ENCODE results near the gene MAZ.
"Not testable (repeated sequence)": the region's sequence is repeated elsewhere in the genome, so short reads cannot be mapped to it uniquely, and the experiment has no call there.

MAZ gene

DNA sequence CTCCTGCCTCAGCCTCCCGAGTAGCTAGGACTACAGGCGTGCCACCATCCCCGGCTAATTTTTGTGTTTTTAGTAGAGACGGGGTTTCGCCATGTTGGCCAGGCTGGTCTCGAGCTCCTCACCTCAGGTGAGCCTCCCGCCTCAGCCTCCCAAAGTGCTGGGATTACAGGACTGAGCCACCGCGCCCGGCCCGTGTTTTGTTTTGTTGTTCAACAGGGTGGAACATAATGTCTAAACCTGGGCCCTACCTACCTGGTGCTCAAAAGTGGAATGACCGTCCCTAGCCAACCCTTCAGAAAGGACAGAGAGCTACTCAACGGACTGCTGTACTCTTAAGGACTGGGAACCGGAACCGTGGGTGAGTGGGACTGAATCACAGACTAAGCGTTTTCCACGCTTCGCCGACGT is 16.6 kb upstream of the MAZ start:
- peak overlapping the region; percentile 97 for H3K4me3 ChIP-seq (ENCODE audit: low read depth, low read length)
- TF ChIP-seq, protein P1, sequence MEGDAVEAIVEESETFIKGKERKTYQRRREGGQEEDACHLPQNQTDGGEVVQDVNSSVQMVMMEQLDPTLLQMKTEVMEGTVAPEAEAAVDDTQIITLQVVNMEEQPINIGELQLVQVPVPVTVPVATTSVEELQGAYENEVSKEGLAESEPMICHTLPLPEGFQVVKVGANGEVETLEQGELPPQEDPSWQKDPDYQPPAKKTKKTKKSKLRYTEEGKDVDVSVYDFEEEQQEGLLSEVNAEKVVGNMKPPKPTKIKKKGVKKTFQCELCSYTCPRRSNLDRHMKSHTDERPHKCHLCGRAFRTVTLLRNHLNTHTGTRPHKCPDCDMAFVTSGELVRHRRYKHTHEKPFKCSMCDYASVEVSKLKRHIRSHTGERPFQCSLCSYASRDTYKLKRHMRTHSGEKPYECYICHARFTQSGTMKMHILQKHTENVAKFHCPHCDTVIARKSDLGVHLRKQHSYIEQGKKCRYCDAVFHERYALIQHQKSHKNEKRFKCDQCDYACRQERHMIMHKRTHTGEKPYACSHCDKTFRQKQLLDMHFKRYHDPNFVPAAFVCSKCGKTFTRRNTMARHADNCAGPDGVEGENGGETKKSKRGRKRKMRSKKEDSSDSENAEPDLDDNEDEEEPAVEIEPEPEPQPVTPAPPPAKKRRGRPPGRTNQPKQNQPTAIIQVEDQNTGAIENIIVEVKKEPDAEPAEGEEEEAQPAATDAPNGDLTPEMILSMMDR (conservative IDR thresholded peaks at IDR 0.05; ENCODE audit: low read depth, low read length) = no peak
- no peak for DNase-seq (ENCODE audit: low read depth)

DNA sequence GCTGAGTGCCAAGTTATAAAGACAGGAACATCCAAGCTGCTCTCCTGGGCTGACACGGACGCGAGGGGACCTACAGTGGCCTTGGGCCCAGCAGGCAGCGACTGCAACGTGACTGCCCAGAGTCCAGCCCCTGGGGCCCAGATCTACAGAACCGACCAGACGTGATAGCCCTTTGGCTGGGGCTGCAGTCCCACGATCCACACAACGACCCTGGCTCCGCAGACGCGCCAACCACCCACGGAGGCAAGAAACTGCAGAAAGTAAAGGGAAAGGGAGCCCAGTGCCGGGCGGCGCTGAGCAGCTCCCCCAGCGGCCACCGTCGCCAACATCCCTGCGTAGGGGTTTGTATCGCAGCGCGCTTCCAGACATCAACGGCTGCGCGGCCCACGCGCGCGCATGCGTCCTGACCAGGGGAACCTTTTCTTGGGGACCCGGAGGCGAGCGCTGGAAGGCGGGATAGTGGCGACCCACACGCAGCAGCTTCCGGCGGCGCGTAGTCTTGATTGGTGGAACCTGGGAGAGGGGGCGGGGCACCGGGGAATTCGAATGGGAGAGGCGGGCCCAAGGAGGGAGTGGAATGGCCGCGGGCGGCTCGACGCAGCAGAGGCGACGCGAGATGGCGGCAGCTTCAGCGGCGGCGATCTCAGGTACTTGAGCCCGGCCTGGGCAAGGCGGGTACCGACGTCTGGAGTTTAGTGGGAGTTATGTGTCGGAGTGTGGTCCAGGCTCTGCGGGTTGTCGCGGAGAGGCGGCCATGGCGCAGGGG is 16.0 kb upstream of the MAZ start, which contains the start of gene KIF22:
TSS of gene KIF22 (plus strand) at position 569 of the 766 bp plus-strand sequence. CDS start at position 578, 9 bp downstream.
- TF ChIP-seq, protein P1 (conservative IDR thresholded peaks at IDR 0.05; ENCODE audit: low read depth, low read length) = peak; percentile 75
- DNase-seq (ENCODE audit: low read depth) = peak; percentile 99
- H3K4me3 ChIP-seq (ENCODE audit: low read depth, low read length) = peak within 1 kb of the TSS; percentile 97

DNA sequence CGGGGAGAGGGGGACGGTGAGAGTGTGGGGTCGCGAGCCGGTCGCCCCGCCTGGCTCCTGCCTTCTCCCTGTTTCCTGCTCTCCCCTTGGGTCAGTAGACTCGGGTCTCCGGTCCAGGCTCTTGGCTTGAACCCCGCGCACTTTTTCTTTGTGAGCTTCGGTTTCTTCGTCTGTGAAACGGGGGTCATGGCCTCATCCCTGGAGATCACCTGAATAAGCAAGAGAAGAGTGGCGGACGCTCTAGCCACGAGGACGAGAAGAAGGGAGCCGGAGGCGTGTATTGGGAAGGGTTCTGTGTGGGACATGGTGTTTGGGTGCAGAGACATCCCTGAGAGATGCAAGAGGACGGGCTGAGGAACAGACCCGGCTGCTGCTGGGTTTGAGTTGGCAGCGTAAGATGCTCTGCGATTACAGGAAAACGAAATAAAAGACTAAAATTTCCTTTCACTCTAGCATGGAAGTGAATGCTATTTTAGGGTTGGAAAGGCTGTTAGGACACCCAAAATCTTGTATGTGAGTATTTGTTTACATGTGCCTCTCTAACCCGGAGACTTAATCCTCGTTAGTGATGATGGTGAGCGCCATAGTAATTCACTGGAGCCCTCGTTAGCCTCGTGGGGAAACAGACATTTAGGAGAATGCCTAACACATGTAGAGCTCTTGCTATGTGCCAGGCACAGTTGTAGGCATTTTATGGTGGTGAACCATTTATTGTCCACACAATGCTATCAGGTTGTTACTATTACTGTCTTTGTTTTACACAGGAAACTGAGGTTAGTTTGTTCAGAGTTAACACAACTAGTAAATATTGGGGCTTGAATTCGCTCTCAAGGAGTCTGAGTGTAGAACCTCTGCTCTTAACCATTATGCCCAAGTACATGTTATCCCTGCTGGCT is 15.1 kb upstream of the MAZ start:
- peak overlapping the region; percentile 97 for H3K4me3 ChIP-seq (ENCODE audit: low read depth, low read length)
- TF ChIP-seq, protein P1 (conservative IDR thresholded peaks at IDR 0.05; ENCODE audit: low read depth, low read length) = no peak
- peak; percentile 24 for DNase-seq (ENCODE audit: low read depth)

DNA sequence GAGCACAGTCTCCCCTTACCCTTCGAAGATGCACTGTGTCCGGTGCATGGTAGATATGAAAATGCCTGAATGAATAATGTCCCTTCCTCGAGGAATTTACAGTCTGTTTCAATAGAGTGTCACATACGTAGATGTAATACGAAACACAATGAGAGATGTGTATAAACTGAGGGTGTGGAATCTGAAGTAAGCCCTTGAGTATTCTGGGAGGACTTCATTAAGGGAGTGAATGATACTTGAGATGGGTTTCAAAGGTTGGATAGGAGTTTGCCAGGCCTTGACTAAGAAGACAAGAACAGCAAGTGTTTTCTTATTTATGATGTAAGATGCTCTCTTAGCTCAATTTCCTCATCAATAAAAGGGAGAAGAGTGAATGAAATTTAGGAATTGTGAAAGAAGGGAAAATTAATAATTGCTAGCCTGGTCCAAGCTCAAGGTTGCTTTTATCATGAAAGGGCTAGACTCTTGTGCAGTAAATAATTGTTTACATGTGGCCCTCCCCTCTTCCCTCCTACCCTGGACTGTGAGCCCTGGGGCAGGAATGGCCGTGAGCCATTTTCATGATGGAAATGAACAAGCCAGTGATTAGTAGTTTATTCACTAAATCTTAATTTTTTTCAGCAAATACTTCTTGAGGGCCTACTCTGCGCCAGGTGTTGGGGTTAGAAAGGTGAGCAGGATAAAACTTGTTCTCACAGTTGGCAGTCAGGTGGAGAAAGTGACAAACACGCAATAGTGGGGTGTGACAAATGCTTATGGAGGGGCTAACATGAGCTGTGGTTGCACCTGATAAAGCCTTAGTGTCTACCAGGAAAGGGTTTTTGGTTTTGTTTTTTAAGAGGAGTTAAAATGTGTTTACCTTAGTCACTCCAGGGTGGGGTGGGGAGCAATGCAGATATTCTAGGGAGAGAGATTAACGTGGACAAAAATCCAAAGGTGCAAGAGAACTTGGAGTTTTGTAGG is 14.2 kb upstream of the MAZ start:
- no peak for DNase-seq (ENCODE audit: low read depth)
- H3K4me3 ChIP-seq (ENCODE audit: low read depth, low read length) = no peak overlapping the region
- TF ChIP-seq, protein P1 (conservative IDR thresholded peaks at IDR 0.05; ENCODE audit: low read depth, low read length) = no peak

DNA sequence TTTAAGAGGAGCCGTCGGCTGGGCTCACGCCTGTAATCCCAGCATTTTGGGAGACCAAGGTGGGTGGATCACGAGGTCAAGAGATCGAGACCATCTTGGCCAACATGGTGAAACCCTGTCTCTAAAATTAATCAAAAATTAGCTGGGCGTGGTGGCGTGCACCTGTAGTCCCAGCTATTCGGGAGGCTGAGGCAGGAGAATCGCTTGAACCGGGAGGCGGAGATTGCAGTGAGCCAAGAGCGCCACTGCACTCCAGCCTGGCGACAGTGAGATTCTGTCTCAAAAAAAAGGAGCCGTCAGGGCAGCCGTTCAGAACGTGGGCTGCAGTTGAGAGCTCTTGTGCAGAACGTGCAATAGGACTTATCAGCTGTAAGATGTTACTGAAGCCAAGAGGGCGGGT is 13.2 kb upstream of the MAZ start:
- not testable (repeated sequence) for DNase-seq (ENCODE audit: low read depth)

DNA sequence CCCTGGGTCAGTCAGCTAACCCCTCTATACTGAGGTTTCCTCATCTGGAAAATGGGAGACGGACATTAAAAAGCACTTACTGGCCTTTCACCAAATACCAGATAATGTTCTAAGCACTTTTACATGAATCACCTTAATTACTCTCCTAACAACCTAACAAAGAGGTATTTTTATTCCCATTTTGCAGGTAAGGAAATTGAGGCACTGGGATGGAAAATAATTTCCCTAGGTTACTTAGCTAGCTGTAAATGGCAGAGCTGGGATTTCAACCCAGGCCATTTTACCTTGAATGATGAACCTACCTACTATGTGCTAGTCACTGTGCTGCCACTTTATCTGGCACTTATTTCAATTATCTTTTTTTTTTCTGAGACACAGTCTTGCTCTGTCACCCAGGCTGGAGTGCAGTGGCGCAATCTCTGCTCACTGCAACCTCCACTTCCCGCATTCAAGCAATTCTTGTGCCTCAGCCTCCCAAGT is 12.1 kb upstream of the MAZ start:
- TF ChIP-seq, protein P1 (conservative IDR thresholded peaks at IDR 0.05; ENCODE audit: low read depth, low read length) = no peak

More for the DNA sequence above, 13.2 kb upstream of the MAZ start:
- H3K4me3 ChIP-seq (ENCODE audit: low read depth, low read length) = not testable (repeated sequence)

More for the DNA sequence above, 12.1 kb upstream of the MAZ start:
- H3K4me3 ChIP-seq (ENCODE audit: low read depth, low read length) = no peak overlapping the region
- DNase-seq (ENCODE audit: low read depth) = no peak
